HG03135 (cell line): Measurements from ENCODE around the gene ETS2.

Experiments
- ATAC-seq: cut with Tn5 transposase; IDR thresholded peaks from one replicate; pipeline ENCODE4 v1.9.1; 2021; ENCODE audit warnings: mild to moderate bottlenecking, moderate library complexity; ENCODE audit not compliant: unreplicated experiment

The ETS2 gene

GRCh38 chr21:38805328-38806152 is at the start of gene ETS2:
TSS of gene ETS2 (plus strand) at chr21:38805929. CDS start at chr21:38810035, 4,106 bp downstream.
- ATAC-seq: peak; percentile 51

- ATAC-seq: no peak
Observed at GRCh38 chr21:38756746-38757145, 49.0 kb upstream of the ETS2 start.

- ATAC-seq: no peak
Observed at GRCh38 chr21:38758501-38759214, 47.1 kb upstream of the ETS2 start.

- no peak for ATAC-seq
Observed at GRCh38 chr21:38759413-38759812, 46.3 kb upstream of the ETS2 start.

- no peak for ATAC-seq
Observed at GRCh38 chr21:38760017-38760761, 45.5 kb upstream of the ETS2 start.

GRCh38 chr21:38760762-38761155 is 45.0 kb upstream of the ETS2 start:
- no peak for ATAC-seq

- ATAC-seq: no peak
Observed at GRCh38 chr21:38761531-38761930, 44.2 kb upstream of the ETS2 start.

GRCh38 chr21:38765056-38765455 is 40.7 kb upstream of the ETS2 start:
- ATAC-seq: no peak

GRCh38 chr21:38766987-38767722 is 38.6 kb upstream of the ETS2 start:
- peak; percentile 96 for ATAC-seq

- no peak for ATAC-seq
Observed at GRCh38 chr21:38768471-38769063, 37.2 kb upstream of the ETS2 start.

- no peak for ATAC-seq
Observed at GRCh38 chr21:38769191-38769780, 36.4 kb upstream of the ETS2 start.

GRCh38 chr21:38770660-38771059 is 35.1 kb upstream of the ETS2 start:
- no peak for ATAC-seq

- no peak for ATAC-seq
Observed at GRCh38 chr21:38771536-38771935, 34.2 kb upstream of the ETS2 start.

GRCh38 chr21:38772646-38773045 is 33.1 kb upstream of the ETS2 start:
- no peak for ATAC-seq

- ATAC-seq: no peak
Observed at GRCh38 chr21:38773099-38774061, 32.3 kb upstream of the ETS2 start.

- no peak for ATAC-seq
Observed at GRCh38 chr21:38774152-38774551, 31.6 kb upstream of the ETS2 start.

GRCh38 chr21:38774586-38775285 is 31.0 kb upstream of the ETS2 start:
- ATAC-seq: no peak

GRCh38 chr21:38775733-38776132 is 30.0 kb upstream of the ETS2 start:
- ATAC-seq: no peak
